Superior temporal gyrus (tissue), 1 donor: ENCODE results near the gene MYO19.

ENCODE experiments used
- DNase-seq: peaks from one replicate; pipeline ENCODE4 v3.0.0-alpha.2; 2016; ENCODE audit errors: extremely low spot score

The MYO19 gene

GRCh38 chr17:36534840-36535668, at the start of gene MYO19, which contains the start of gene PIGW:
Gene MYO19, minus strand, starts transcription at chr17:36534868. Its CDS starts 2,330 bp downstream, at chr17:36532538.
Gene PIGW, plus strand, starts transcription at chr17:36534987. Its CDS starts 2,115 bp downstream, at chr17:36537102.
- DNase-seq: peak; percentile 89

- DNase-seq: no peak
Measured at GRCh38 chr17:36583787-36584186, 49.1 kb upstream of the MYO19 start.

- DNase-seq: peak; percentile 48
Measured at GRCh38 chr17:36578671-36579070, 44.0 kb upstream of the MYO19 start.

- DNase-seq: no peak
Measured at GRCh38 chr17:36576793-36577192, 42.1 kb upstream of the MYO19 start.

GRCh38 chr17:36575028-36575427, 40.4 kb upstream of the MYO19 start:
- no peak for DNase-seq

- DNase-seq: no peak
Measured at GRCh38 chr17:36566081-36566480, 31.4 kb upstream of the MYO19 start.

GRCh38 chr17:36553459-36553858, 18.8 kb upstream of the MYO19 start:
- DNase-seq: no peak

GRCh38 chr17:36550491-36551417, 16.1 kb upstream of the MYO19 start:
- no peak for DNase-seq

GRCh38 chr17:36547776-36548175, 13.1 kb upstream of the MYO19 start:
- no peak for DNase-seq

GRCh38 chr17:36546418-36547093, 11.9 kb upstream of the MYO19 start:
- no peak for DNase-seq

GRCh38 chr17:36545465-36546417, 11.1 kb upstream of the MYO19 start:
- peak; percentile 95 for DNase-seq

- DNase-seq: no peak
Measured at GRCh38 chr17:36545077-36545464, 10.4 kb upstream of the MYO19 start.

- peak; percentile 79 for DNase-seq
Measured at GRCh38 chr17:36544307-36545076, 9.8 kb upstream of the MYO19 start, which contains the start of gene GGNBP2. Gene GGNBP2, plus strand, starts transcription at chr17:36544919. Its CDS starts 806 bp downstream, at chr17:36545725.

- DNase-seq: peak; percentile 23
Measured at GRCh38 chr17:36544044-36544306, 9.3 kb upstream of the MYO19 start.

GRCh38 chr17:36542755-36543154, 8.1 kb upstream of the MYO19 start:
- DNase-seq: no peak

- DNase-seq: no peak
Measured at GRCh38 chr17:36540696-36541095, 6.0 kb upstream of the MYO19 start.

GRCh38 chr17:36535669-36536081, 1.0 kb upstream of the MYO19 start:
- DNase-seq: no peak

GRCh38 chr17:36533935-36534839, 481 bp downstream of the MYO19 start:
- DNase-seq: peak; percentile 40

GRCh38 chr17:36532435-36532975, 2.2 kb downstream of the MYO19 start:
- no peak for DNase-seq
